ENCODE data around the gene SLC10A7. TPM values are rescaled to one million over a fixed set of nuclear protein-coding genes. Genes with fewer than 3 reads are reported as not detected.

Gene SLC10A7
- total and polyA plus RNA-seq, 2 of the 13 experiments (the other 11 are each of a cell fraction or from before 2014, with no cell fraction given): 18.5 to 18.8 TPM

DNA sequence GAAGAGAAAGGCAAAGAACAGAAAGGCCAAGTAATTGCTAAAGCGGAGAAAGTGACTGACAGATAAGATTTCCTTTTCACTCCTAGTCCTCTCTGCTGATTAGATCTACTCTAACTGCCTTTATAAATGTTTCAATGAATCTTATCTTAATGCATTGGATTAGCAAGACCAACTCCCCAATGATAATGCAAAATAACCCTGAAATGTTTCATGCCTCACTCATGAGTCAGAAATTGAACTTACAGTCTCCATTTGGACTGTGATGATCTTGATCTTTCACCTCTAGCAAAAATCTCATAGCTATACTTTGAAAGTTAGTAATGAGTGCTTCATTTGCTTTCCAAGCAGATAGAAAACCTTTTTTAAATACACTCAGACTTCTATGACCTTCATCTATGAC is 26.5 kb downstream of the SLC10A7 start:
- intact Hi-C loops (cut with micrococcal nuclease; ENCODE audit: unreplicated experiment): no loop called here

More for the DNA sequence above, 26.5 kb downstream of the SLC10A7 start:
- Histone ChIP-seq H4K20me1 (ENCODE audit: insufficient read depth, low read length) (no peaks in the 10 kb centered on the region), H3K4me3 (replicated peaks in 1 of 3; ENCODE audit: insufficient read depth in 1 of 3, low read depth in 2 of 3, low read length in 3 of 3) (no peak overlapping the region), H2AFZ (ENCODE audit: low read length) (no peak overlapping the region), H3K27me3 (ENCODE audit: control insufficient read depth in 1 of 2, insufficient read depth in 2 of 2, low read length in 2 of 2) (no peaks in the 10 kb centered on the region), H3K27ac (ENCODE audit: extremely low read length, insufficient read depth, low read length) (no peak overlapping the region), H3K4me1 (ENCODE audit: insufficient read depth, low read length) (0 out of 2 replicates have a peak, but pooled peaks cover 6% of the 10 kb centered on the region), H3K4me2 (ENCODE audit: low read depth, low read length) (no peak overlapping the region), H3K79me2 (ENCODE audit: insufficient read depth, low read length) (no peaks in the 10 kb centered on the region), H3K9ac (ENCODE audit: insufficient read depth, low read depth, low read length) (no peak overlapping the region), H3K36me3 (replicated peaks in 1 of 2; ENCODE audit: control insufficient read depth in 1 of 2, insufficient read depth in 2 of 2, low read length in 2 of 2) (no peaks in the 10 kb centered on the region), H3K9me3 (ENCODE audit: low read length) (no peaks in the 10 kb centered on the region)
- in situ Hi-C loops (cut with HindIII; ENCODE audit: extremely low pct_ligation_motif_present, low pct_unique_long_range_greater_than_20kb): no loop called here
- ChIA-PET POLR2A (no interaction called here), CTCF (ENCODE audit: low intra/inter-chr PET ratio, low total read pairs) (no interaction called here)
- FAIRE-seq (no peak), DNase-seq (ENCODE audit: low spot score) (peak; percentile 1), ATAC-seq (no peak)
- no TSS peak for BruUV-seq (replicated peaks)
- no peak for TF ChIP-seq HMGA1 (CRISPR knock-in tag; conservative IDR thresholded peaks at IDR 0.05)
- TF ChIP-seq, protein P1, sequence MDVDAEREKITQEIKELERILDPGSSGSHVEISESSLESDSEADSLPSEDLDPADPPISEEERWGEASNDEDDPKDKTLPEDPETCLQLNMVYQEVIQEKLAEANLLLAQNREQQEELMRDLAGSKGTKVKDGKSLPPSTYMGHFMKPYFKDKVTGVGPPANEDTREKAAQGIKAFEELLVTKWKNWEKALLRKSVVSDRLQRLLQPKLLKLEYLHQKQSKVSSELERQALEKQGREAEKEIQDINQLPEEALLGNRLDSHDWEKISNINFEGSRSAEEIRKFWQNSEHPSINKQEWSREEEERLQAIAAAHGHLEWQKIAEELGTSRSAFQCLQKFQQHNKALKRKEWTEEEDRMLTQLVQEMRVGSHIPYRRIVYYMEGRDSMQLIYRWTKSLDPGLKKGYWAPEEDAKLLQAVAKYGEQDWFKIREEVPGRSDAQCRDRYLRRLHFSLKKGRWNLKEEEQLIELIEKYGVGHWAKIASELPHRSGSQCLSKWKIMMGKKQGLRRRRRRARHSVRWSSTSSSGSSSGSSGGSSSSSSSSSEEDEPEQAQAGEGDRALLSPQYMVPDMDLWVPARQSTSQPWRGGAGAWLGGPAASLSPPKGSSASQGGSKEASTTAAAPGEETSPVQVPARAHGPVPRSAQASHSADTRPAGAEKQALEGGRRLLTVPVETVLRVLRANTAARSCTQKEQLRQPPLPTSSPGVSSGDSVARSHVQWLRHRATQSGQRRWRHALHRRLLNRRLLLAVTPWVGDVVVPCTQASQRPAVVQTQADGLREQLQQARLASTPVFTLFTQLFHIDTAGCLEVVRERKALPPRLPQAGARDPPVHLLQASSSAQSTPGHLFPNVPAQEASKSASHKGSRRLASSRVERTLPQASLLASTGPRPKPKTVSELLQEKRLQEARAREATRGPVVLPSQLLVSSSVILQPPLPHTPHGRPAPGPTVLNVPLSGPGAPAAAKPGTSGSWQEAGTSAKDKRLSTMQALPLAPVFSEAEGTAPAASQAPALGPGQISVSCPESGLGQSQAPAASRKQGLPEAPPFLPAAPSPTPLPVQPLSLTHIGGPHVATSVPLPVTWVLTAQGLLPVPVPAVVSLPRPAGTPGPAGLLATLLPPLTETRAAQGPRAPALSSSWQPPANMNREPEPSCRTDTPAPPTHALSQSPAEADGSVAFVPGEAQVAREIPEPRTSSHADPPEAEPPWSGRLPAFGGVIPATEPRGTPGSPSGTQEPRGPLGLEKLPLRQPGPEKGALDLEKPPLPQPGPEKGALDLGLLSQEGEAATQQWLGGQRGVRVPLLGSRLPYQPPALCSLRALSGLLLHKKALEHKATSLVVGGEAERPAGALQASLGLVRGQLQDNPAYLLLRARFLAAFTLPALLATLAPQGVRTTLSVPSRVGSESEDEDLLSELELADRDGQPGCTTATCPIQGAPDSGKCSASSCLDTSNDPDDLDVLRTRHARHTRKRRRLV (CRISPR knock-in tag; IDR thresholded peaks at IDR 0.05): no peak
- no peak for TF ChIP-seq AKAP8 (CRISPR knock-in tag; IDR thresholded peaks at IDR 0.05)
- 97% methylated on average over 1 of the region's 1 CpG for WGBS (ENCODE audit: low lambda C conversion rate)

Measured in HepG2 (cell line).